Stimulated activated naive CD4-positive, alpha-beta T cell treated with Interleukin-2 at 50 U/mL for 16 hours (primary cell): Measurements from ENCODE around the gene PIGH.

Experiments
- DNase-seq: peaks from one replicate; lab custom pipeline; 2025; lab: John Stamatoyannopoulos, UW

PIGH gene

GRCh38 chr14:67574806-67575205, 25.3 kb downstream of the PIGH start:
- no peak for DNase-seq

- no peak for DNase-seq
These were observed 25.9 kb downstream of the PIGH start for GRCh38 chr14:67574156-67574555.

GRCh38 chr14:67573228-67574010, 26.6 kb downstream of the PIGH start:
- DNase-seq, result no peak

DNA sequence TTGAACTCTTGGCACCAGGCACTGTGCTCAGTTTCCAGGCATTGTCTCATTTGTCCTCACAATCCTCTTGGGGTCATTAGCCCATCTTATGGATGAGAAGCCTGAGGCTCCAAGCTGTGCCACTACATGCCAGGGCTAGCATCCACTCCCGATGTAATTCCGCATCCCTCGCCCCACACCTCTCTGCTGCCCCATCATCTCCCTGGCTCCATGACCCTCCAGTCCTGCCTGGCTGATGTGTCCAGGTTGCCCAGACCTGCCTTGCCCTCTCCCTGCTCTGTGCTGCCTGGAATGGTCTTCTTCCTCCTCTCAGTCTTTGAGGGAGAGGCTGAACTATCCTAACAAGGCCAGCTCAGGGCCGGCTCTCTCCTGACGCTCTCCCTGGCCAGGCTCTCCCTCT, 27.5 kb downstream of the PIGH start:
- DNase-seq, result no peak

GRCh38 chr14:67571991-67572323, 28.1 kb downstream of the PIGH start:
- DNase-seq, result no peak

DNA sequence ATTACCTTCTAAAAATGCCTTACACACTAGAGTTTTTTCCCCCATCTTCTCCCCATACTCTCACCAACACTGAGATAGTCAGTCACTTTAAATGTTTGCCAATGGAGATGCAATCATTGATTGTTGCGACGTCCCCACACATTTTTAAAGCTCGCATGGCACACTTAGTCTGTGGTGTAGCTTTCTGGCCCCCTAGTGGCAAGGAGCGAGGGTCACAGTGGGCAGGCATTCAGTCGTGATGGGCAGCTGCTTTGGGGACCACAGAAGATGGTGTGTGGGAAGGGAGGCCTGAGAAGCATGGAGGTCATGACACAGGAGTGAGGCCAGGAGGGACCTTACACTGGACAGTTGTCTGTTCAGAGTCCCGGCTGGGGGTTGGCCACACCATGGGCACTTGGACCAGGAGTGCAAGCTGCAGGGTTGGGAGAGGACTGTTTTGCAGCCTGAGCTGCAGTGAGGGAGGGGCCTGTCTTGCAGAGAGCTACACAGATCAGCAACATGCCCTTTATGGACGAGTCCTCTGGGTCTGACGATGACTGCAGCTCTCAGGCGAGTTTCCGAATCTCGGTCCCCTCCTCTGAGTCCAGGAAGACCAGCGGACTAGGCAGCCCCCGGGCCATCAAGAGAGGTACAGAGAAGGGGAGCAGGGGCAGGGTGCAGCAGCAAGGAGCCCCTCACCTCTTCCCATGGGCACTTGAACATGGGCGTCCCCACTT, 28.6 kb downstream of the PIGH start:
- DNase-seq, result peak; percentile 50

- no peak for DNase-seq
These were observed 29.6 kb downstream of the PIGH start for GRCh38 chr14:67570453-67570852.

- DNase-seq, result no peak
These were observed 30.3 kb downstream of the PIGH start for GRCh38 chr14:67569651-67570290.

DNA sequence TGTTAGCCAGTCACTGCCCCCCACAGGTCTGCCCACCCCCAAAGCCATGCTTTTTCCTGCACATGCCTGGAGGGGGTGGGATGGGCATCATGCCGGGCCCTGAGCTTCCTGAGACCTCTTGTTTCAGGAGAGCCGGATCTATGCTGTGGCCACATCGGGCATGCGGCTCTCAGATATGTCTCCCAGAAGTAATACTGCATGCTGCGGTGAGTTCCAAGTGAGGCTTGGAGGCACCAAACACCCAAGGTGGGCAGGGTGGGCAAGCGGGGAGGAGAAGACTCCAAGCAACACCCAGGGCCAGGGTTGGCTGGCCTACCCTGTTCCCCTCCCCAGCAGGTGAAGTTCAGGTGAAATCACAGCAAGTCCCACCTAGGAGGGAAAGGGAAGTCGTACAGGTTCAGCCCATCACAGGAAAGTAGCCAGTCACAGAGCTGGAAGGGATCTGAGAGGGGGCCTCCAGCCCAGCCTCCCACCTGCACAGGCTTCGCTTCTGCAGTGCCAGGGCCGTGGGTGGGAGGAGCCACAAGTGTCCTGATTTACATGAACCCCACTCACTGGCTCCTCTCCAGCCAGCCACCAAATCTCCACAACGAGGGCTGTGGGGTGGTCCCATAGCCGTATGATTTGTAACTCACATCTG, 30.9 kb downstream of the PIGH start:
- DNase-seq, result no peak

GRCh38 chr14:67567654-67568053, 32.4 kb downstream of the PIGH start:
- no peak for DNase-seq

GRCh38 chr14:67566908-67567307, 33.2 kb downstream of the PIGH start:
- no peak for DNase-seq

DNA sequence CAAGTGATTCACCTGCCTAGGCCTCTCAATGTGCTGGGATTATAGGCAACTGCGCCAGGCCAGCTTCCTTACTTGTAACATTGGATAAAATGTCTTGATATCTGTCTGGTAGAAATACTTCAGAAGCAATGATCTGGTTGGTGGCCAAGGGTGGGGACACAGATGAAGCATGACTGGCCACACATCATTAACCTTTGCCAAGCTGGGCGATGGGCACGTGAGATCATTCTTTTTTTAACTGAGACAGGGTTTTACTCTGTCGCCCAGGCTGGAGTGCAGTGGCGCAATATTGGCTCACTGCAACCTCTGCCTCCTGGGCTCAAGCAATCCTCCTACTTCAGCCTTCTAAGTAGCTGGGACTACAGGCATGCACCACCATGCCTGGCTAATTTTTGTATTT, 35.8 kb downstream of the PIGH start:
- no peak for DNase-seq

DNA sequence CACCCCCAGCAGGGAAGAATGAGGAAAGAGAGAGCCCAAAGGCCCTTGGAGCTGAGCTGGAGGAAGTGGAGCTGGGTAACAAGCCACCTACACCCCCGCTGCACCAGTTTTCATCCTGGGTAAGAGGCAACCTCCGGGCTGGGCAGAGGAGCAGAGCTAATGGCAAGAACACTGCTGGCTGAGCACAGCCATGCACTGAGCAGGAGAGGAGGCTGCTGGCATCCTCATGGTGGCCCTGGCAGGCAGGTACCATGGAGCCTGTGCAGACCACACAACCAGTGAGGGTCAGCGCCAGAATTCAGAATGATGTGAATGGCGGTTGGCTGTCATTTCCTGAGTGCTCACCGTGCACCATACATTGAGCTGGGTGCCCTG, 37.3 kb downstream of the PIGH start:
- DNase-seq, result no peak

DNA sequence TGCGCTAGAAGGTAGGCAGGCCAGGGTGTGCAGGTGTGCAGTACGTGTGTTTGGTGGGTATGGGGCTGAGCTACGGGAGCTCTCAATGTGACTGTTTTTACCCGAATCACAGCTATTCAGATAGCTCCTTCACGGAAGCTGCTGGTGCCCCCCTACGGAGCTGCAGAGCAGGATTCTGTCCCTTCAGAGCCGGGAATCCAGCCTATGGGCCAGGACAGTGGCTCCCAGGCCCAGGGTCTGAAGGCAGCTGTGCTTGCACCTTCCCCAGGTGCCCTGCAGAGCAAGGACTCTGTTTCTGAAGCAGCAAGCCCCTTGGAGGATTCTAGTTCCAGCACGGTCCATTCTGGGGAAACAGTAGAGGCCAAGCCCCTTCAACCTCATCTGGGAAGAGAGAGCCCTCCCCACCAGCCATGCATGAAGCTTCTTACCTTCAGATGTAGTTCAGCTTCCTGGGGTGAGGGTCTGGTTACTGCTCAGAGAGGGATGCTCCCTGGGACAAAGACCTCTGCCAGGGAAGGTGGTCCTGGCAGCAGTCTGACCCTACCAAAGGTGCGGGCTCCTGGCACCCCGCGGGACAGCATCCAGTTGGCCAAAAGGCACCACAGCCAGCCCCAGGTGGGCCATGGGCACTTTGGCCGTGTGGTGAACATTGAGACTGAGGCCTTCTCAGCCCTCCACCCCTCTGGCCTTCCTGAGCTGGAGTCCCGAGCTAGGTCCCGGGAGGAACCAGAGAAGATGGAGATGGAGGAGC, 37.9 kb downstream of the PIGH start:
- no peak for DNase-seq

GRCh38 chr14:67559639-67560038, 40.4 kb downstream of the PIGH start:
- DNase-seq, result no peak

- DNase-seq, result no peak
These were observed 42.4 kb downstream of the PIGH start for GRCh38 chr14:67557656-67558055.

GRCh38 chr14:67557118-67557517, 43.0 kb downstream of the PIGH start:
- no peak for DNase-seq

GRCh38 chr14:67556671-67557070, 43.4 kb downstream of the PIGH start:
- DNase-seq, result no peak

DNA sequence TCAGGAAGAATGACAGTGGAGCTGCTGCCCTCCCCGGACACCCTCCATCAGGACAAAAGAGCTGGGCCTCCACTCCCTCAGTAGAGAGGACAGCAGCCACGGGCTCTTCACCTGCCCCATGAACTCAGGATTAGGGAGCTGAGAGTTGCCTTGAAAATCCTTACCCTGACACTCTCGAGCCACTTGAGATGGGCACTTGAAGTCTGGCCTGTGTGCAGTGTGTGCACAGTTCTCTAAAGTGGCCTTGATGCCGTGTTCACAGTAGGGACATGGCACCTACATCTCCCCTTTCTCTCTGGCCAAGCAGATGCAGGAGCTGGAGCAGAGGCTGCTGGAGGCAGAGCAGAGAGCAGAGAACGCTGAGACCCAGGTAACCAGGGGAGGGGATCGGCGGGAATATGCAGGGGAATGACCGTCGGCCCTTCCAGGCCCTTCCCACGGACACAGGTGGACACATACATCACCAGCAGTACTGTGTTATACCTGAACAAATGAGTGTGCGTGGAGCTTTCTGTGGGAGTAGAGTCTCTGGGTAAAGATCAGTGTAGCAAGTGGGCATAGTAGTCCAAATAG, 44.5 kb downstream of the PIGH start:
- DNase-seq, result no peak

DNA sequence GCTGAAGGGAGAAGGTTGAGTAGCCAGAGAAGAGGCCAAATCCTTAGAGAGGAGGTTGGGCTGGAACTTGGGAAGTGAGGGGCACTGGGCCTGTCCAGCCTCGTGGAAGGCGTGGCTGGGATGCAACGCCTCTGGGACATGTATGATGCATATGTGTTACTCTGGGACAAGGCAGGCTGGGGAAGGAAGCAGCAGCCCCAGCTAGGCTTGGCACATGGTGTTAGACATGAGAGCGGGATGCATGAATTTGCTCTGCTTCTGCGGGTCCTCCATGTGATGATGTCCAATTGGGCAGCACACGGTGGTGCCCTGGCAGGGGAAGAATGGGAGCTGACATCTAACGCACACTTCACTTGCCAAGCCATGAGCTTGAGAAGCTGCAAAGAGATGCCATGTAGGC, 45.7 kb downstream of the PIGH start:
- no peak for DNase-seq

DNA sequence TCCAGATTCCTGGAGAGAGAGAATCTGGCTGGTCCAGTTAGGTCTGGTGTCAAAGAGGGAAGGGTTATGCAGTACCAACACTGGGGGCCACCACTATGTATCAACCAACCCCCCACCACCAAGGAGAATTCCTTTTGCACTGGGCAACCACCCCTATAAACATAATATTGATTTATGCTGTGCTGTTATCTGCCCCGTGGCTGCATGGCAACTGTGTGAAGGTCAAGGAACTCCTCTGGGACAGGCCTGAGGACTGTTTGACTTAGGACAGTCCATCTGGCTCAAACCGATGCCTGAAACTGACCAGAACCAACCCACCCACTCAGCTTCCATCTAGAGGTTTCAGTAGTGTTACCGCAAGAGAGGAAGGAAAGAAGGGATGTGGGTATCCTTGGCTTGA, 46.5 kb downstream of the PIGH start:
- no peak for DNase-seq

- DNase-seq, result no peak
These were observed 48.1 kb downstream of the PIGH start for GRCh38 chr14:67551940-67552339.
